Adipose tissue (tissue), 3 donors: ENCODE results near the gene BTBD9. TPM values are rescaled to one million over a fixed set of nuclear protein-coding genes. Genes with fewer than 3 reads are reported as not detected.

Source experiments
- H3K27ac ChIP-seq: one replicate; pipeline ENCODE4 v1.5.1; 2013; ENCODE audit warnings: low read depth, low read length
- WGBS, 3 donors: extraction: QIAGEN DNeasy Blood & Tissue Kit; methylation state at CpG; one replicate each; pipeline ENCODE4 v1.1.7; 2013; 5-methylcytosine and 5-hydroxymethylcytosine counted together
- polyA plus RNA-seq, 3 donors: library from polyadenylated mRNA; stranded (reverse); fragments of 200-250 nt; gene quantifications; one replicate each; pipeline ENCODE4 v1.2.3, GENCODE V29; 2013
- donor health status: healthy with polysubstance abuse.
- donor health status: Bipolar disorder and iron deficiency.
- donor health status: healthy.

Gene BTBD9
- polyA plus RNA-seq, 3 donors: 2.4 to 2.5 (median 2.4) TPM

DNA sequence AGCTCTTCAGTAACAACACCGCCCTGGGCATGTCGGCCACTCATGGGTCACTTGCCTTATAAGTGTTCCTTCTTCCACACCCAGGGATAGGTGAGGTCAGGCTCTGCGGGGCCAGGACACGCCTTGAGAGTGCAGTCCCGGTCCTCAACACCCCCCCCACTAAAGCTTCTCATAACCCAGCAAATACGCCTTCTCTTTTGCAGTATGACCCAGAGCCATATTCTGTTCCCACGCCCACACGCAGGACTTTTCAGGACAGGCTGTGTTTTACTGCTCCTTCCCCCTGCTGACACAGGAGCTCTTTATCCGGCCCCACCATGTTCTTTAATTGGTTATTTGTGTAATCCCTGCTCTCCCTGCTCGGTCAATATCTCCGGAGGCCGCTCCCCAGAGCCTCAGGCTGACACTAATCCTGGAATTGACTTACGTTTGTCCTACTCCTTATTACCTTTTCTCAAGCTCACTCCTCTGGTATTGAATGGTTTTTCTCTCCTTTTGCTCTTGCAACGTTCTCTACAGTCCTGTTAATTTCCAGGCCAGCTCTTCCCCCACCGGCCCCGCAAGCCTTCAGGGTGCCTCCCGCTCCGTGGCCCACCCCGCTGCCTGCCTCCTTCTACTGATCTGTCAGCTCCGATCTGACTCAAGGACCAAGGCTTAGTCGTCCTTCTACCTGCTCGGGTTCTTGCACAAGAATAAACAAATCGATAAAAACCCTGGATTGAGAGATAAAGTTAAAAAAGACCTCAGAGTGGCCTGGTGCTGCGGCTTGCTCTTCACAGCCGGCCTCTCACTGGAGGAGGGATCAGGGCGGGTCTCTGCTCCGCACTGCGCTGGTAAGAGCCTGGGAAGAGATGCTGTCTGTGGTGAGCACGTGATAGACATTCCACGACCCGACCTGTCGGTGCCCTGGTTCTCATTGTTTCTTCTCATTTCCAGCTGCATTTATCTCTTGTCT, 462.7 kb downstream of the BTBD9 start:
- 36 to 74% (median 66%) methylated on average over 32 of the region's 32 CpGs for WGBS, 3 donors
- H3K27ac ChIP-seq: no peak overlapping the region

DNA sequence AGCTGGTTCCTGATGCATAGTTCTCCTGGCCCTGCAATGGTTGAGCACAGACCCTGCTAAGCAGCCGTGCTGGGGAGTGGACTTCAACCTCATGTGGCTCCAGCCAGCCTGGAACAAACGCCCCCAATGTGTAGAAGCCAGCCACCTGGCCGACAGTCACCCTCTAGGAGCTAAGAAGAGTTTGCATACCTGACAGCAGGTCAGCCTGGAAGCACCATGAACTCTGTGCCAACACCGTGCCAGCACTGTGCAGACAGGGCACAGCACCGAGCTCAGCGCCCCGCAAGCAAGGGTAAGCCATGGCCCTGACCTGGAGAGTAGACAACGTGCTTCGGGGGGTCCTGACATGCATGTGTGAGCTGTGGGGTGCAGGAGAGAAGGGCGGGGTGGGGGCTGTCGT, 463.9 kb downstream of the BTBD9 start:
- 92 to 96% (median 95%) methylated on average over 11 of the region's 11 CpGs for WGBS, 3 donors
- no peak overlapping the region for H3K27ac ChIP-seq

DNA sequence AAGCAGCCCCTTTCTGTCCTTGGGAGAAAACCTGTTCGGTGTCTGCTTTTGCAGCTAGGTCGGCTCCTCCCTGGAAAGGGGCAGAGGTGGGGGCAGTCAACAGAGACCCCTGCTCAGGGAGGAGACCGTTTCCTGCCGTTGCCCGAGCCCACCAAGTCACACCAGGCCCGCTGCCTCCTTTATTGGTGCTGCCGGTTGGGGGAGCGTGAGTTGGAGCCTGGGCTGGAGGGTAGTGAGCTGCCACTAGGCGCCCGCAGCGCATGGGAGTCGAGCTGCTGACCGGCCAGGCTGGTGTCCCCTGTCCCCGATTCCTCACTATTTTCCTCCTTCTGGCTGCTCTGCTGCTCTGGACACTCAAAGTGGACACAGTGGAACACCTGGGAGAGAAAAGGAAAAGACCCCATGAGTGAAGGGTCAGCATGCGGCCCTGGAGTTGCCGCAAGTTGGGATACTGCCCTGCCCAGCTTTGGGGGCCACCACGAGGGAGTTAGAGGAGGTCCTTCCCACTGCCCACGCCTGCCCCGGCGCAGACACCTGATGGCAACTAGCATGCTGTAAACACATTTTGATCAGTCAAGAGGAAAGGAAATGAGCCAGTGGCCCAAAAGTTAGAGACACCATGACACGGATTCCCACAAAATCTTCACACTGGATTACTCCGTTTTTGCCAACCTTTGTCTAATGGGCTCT, 464.8 kb downstream of the BTBD9 start:
- 95 to 99% (median 97%) methylated on average over 22 of the region's 22 CpGs for whole genome bisulfite sequencing, 3 donors
- H3K27ac ChIP-seq: no peak overlapping the region

DNA sequence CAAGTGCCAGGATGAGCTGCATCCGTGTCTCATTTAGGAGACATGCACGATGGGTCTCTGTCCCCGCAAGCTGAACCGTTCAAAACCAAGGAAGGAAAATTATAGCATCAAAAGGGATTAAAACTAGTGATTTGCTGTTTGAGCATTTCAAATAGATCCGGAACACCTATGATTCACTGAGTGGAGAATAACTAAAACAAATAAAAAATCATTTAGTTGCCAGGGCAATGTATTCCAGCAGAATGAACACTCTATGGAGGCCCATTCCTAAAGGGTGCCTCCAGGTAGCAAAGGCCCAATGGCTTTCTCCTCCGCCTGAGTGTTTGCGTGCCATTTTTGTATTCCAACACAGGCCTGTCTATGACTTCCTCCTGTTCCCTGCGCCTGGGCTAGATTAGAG, 465.4 kb downstream of the BTBD9 start:
- 96 to 97% (median 97%) methylated on average over 8 of the region's 8 CpGs for WGBS, 3 donors

DNA sequence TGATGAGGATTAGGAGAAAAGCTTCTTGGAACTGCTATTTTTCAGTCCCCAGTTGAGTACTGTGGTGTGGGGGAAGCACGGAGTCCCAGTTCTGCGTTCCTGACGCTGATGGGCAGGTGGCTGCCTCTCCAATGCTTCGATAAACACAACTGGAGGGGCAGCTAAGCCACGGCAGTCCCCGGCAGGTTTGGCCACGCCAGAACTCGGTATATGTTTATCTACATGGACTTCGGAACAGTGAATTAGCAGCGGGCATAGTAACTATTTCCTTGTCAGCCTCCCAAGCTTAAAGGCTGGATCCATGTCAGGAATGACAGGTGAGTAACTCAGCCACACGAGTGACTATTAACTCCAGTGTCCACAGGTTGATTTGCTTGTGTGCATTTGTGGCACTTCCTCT, 465.8 kb downstream of the BTBD9 start:
- H3K27ac ChIP-seq: no peak overlapping the region
- WGBS, 3 donors: 80 to 96% (median 90%) methylated on average over 11 of the region's 11 CpGs

More for the DNA sequence above, 465.4 kb downstream of the BTBD9 start:
- no peak overlapping the region for H3K27ac ChIP-seq

DNA sequence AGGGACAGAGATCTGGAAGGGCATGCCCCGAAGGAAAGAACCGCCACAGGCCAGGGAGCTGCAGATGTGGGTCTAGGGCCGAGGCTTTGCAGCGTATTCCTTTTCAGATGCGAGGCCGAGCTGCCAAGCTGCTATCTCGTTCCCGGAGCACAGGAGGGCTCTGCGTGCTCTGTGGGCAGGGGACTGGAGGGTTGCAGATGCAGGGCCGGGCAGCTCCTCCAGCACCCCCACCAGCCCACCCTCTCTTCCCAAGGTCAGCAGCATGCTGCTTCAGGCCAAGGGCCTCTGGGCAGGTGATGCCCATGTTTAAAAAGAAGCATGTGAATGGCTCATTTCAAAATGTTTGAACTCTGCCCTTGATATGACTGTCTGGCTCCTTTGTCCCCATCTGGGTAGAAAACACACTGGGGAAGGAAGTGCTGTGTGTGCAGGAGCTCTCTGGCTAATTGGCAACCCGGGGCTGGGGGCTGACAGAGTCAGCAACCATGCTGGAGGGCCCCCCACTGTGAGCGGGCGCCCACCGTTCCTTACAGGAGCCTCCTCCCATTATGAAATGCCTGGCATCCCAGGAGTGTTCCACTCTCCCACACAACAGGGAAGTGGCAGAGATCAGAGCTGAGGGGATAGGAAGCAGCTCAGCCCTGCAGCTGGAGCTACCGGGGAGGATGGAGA, 466.9 kb downstream of the BTBD9 start:
- H3K27ac ChIP-seq: no peak overlapping the region
- WGBS, 3 donors: 78 to 89% (median 85%) methylated on average over 15 of the region's 15 CpGs

DNA sequence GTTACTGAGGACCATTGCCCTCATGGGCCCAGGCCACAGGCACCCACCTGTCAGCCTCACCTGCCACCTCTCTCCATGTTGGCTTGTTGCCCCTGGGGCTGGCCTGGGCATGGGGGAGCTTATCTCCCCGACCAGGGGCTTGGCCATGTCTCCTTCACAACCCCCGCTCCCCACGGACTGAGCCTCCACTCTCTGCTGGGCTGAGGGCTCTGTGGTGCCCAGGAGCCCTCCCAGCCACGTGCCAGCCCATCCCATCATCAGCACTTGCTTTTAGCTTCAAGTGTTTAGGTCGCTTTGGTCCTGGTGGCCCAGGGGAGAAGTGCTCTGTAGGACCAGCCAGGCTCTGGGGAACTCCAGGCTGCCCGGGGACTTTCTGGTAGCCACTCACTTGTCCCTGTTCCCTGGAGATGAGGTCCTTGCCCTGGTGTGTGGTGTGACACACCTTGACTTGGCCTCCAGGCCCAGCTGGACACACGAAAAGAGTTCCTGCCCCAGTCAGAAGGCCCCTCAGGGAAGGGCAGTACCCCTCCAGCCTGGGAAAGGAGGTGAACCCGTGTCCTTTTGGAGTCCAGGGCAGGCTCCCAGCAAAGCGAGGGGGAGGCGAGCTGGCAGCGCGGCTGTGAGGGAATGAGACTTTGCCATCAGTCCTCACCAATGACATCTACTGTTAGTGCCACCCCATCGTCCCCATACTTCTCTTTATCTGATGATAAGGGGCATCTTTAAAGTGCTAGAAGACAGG, 467.6 kb downstream of the BTBD9 start:
- WGBS, 3 donors: 84 to 88% (median 86%) methylated on average over 13 of the region's 13 CpGs
- H3K27ac ChIP-seq: no peak overlapping the region

DNA sequence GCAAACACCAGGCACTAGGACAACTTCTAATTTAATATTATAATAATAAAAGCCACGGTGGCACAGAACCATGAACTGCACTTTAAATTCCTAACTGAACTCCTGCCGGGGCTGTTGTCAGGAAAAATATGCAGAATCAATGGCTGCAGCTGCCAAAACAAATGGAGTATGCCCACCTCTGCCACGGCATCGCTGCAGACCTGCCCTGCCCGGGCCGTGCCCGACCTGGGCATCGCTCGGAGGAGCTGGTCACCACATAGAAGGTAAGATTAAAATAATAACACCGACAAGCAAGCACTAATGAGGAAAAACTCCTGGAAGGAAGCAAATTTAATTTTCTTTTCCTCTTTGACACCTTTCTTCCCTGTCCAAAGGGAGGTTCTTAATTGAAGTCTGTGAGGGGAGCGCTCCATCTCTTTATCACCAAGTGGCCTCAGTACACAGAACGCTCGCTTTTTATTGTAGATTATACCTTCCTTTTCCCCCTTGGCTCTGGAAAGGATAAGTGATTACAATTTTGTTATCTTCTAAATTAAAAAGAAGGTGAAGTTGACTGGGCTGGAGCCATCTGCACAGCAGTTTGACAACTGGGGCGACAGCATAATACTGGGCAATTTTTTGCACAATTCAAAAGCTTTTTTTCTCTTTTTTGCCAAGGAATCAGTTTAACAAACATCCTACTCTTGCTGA, 468.9 kb downstream of the BTBD9 start:
- WGBS, 3 donors: 69 to 86% (median 85%) methylated on average over 14 of the region's 14 CpGs
- H3K27ac ChIP-seq: no peak overlapping the region

DNA sequence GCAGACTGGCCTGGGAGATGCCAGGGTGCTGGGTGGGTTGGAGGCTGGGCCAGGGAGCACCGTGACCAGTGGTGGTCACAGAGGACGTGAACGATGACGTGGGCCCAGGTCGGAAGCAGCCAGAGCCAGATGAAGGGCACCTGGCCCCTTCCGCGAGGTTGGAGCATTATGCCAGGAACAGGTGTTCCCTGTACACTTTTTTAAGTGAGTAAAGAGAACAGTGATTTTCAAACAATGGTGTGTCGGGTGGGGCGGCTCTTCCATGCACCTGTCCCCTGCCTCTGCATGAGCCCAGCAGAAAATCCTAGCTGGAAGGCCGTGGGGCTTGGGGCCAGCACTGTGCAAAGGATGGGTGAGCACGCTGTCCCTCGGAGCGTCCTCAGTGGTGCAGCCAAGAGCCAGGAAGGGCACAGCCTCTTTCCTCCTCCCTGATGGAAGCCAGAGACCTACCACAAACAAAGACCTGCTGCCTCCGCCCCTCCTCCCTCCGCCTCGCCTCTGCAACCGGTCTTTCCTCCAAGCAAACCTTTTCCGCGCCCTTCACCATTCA, 469.7 kb downstream of the BTBD9 start:
- H3K27ac ChIP-seq: no peak overlapping the region
- 66 to 86% (median 81%) methylated on average over 19 of the region's 19 CpGs for WGBS, 3 donors

DNA sequence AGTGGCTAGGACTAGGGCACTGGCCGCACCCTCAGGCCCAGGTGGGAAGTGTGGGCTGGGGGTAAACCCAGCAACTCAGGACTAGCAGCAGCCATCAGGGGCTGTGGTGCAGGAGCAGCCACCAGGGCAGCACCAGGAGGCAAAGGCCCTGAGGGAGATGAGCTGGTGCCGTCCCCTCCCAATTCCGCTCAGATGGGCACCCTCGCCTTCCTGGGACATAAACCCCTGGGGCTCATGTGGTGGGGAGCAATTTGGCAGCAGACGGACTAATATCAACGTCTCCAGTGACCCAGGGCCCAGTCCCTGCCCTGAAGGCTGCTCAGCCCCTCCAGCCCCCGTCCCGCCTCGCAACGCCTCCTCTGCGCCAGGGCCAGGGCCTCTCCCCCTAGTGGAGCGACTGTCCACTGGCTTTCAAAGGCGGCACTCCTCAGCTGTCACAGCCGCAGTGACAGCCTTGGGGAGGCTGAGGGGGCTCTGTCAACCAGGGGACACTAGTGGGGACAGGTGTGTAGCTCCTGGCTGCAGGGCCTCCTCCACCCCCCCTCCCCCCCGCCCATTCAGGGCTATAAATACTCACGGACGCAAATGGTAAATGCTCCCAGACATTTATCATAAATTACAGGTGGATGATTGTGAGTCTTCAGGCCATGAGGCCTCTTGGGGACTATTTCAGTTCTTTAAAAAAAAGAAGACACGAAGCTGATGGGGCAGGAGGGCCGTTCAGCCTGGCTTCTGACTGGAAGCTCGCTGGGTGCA, 470.3 kb downstream of the BTBD9 start:
- 77 to 90% (median 87%) methylated on average over 19 to 20 of the region's 20 CpGs for whole genome bisulfite sequencing, 3 donors
- no peak overlapping the region for H3K27ac ChIP-seq

DNA sequence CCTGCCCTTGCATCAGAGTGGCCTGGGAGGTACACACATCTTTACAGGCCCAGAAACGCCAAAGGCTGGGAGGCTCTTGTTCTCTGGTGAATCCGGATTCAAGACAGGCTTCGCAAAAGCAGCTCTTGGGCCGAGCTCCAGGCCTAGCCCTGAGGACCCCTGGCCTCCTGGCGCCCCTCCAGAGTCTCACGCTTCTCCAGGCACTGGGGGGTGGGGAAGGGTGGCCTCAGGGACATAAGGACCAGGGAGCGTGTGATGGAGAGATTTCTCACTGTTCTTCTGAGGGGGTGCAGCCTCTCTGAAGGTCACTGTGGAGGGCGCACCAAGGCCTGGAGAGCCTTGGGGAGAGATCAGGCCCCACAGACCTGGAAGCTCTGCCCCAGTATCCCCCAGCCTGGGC, 471.0 kb downstream of the BTBD9 start:
- WGBS, 3 donors: 81 to 88% (median 88%) methylated on average over 8 of the region's 8 CpGs

DNA sequence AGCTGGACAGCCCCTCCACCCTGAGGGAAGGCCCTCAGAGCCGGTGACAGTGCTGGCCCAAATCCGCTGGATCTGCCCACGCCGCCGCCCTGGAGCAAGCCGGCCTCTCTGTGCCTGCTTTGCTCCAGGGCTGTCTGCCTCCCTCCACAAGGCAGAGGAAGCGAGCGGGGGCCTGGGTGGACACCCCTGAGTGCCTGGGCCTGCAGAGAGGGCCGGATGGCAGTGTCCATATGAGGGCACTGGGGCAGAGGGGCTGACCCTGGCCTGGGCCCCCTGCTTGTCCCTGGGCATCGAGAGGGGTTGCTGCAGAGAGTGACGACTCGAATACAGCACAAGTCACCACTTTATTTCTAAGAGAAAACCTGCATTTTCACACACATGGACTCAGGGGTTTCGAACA, 471.6 kb downstream of the BTBD9 start:
- 91 to 94% (median 94%) methylated on average over 13 of the region's 13 CpGs for WGBS, 3 donors
- H3K27ac ChIP-seq: no peak overlapping the region

More for the DNA sequence above, 471.0 kb downstream of the BTBD9 start:
- H3K27ac ChIP-seq: no peak overlapping the region

DNA sequence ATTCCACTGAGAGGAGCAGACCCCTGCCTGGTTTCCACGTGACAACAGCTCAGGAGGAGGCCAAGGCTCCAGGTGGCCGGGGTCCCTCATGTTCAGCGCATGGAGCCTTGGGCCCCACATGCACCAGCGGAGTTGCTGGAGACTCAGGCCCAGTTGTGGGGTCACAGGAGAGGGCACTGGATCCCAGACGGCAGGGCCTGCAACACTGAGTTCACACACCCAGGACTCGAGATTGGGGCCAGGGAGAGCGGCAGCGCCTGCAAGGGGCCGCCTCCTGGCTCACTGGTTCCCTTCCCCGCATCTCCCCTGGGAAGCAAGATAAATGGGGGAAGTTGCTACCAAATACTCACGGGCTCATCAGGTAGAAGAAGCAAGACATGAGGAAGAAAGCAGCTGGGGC, 472.1 kb downstream of the BTBD9 start:
- 84 to 94% (median 90%) methylated on average over 11 of the region's 11 CpGs for WGBS, 3 donors
- H3K27ac ChIP-seq: no peak overlapping the region

DNA sequence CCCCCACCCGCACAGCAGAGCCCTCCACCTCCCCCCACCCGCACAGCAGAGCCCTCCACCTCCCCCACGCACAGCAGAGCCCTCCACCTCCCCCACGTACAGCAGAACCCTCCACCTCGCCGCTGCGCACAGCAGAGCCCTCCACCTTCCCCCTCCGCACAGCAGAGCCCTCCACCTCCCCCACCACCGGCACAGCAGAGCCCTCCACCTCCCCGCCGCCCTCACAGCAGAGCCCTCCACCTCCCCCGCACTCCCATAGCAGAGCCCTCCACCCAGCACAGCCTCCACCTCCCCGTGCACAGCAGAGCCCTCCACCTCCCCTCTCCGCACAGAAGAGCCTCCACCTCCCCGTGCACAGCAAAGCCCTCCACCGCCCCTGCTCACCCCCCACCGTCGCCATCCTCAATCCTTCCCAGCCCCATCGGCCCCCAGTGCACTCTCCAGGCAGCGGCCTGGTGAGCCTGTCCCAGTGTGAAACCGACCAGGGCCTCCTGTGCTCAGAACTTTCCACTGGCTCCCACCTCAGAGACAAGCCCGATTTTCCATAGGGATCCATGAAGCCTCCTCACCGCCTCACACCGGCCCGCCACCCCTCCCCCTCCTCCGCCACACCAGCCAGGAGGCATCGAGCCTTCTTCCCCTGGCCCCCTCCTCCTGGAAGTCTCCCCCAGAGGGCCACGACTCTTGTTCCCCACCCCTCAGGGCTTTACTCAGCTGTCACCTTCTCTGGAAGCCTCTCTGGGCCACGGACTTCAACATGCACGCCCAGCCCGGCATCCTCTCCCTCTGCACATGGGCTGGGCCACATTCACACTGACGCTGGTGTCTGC, 473.1 kb downstream of the BTBD9 start:
- no peak overlapping the region for H3K27ac ChIP-seq
- 72 to 82% (median 81%) methylated on average over 22 to 31 of the region's 32 CpGs for WGBS, 3 donors

DNA sequence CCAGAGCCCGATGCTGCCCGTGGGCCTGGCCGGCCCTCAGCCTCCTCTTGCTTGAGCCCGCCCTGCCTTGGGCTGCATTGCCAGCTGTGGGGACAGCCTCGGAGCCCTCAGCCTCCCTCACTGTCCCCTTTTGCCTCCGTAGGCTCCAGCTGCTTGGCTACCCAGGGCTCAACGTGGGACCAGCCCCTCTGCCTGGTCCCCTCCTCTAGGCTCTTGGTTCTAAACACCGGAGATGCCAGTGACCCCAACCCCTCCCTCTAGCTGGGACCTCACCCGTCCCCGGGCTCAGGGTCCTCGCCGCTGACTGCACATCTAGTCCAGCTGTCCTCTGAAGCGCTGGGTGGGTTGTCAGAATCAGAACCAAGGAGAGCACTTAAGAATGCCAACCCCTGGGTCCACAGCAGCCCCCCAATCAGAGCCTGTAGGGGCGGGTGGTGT, 475.0 kb downstream of the BTBD9 start:
- H3K27ac ChIP-seq: no peak overlapping the region
- 94% methylated on average over 14 of the region's 14 CpGs for WGBS, 3 donors

DNA sequence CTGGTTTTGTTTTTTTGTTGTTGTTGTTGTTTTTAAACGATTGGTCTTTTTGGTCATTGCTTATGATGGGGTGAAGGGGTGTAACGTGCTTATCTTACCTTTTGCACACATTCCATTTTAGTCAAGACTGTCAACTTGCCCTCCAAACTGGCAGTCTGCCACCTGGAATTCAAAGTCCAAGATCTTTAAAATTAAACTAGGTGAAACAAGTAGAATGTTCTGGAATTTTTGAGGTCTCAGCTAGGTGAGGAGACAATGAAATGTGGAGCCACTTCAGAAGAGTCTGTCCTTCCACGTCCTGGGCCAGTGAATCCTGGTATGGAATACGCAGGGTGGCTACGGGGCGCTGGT, 475.6 kb downstream of the BTBD9 start:
- WGBS, 3 donors: 72 to 90% (median 87%) methylated on average over 6 of the region's 6 CpGs
- no peak overlapping the region for H3K27ac ChIP-seq
